OCI-M2 (cell line): Measurements from ENCODE around the gene SLC6A20.

Experiments used
- DNase-seq: peaks from one replicate; lab custom pipeline; 2025; ENCODE audit not compliant: unreplicated experiment; lab: John Stamatoyannopoulos, UW

SLC6A20 gene

DNA sequence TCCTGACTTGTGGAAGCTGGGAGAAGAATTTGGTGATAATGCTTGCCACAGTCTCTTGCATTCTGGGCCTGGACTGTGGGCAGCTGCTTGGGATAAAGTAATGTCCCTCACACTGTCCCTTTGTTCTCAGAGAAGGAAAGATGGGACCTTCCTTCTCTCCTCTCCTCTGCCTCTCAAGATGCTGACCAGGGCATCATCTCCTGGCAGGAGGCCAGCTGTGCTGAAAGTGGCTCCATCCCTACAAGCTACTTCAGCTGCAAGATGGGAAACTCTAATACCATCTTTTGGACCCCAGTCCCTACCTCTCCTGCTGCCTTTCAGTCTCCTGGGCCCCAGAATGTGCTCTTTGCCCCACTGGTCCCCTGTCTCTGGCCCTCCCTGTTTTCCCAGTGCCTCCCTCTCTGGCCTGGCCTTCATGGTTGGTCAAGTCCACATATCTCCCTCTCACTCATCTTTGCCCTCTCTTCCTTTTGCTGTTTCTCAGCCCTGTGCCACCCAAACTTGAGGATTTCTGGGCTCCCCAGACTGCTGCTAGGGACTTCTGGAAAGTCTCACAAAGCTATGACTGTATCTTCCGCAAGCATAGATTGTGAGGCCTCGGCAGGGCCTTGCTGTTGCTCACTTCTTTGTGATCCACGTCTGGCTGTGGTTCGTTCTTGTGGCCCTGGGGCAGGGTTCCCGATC, 7.1 kb upstream of the SLC6A20 start:
- no peak for DNase-seq

DNA sequence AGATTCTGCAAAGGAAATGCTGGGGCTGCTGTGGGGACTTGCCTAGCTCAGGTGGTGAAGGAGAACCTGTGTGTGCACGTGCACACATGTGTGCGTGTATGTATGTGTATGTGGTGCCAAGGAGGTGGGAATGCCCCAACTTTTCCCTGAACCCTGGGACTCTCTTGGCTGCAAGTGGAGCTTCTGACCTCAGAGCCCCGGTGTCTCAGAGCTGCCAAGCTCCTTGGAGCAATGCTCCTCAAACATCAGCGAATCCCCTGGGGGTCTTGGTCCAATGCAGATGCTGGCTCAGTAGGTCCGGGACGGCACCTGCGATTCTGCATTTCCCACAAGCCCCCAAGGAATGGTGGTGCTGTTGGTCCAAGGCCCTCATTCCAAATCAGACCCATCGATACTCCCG, 5.8 kb upstream of the SLC6A20 start:
- no peak for DNase-seq

DNA sequence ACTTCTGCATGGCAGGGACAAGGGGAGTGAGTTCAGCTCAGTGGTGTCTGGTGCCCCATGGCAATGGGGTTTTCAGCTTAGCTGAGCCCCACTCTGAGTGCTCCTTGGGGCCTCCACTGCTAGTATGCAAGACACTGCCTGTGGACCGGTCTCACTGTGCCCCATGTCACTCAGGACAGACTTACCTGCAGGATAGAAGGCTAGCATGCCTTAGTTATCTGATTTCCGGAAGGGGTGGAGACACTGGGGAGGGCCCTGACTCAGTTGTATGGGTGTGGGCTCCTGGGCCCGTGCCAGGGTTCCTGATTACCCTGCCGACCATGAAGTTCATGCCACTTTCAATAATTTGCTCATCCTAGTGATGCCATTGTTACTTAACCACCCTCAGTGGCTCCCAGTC, 4.3 kb upstream of the SLC6A20 start:
- DNase-seq = no peak

DNA sequence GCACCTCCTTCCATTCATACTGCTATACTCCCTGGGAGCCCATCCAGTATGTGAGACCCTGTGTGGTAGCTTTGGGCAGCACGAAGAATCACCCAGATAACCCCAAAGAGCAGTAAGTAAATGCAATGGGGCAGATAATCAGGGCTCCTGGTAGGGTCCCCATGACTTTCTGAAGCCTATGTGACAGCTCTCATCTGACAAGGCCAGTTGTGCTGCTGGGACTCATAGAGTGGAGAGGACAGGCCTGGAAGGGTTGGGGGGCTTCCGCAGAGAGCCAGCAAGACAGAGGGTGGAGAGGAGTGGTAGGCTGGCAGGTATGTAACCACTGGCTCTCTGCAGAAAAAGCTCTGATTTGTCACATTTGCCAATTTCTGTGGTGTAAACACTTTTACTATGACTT, 3.2 kb upstream of the SLC6A20 start:
- DNase-seq = no peak

DNA sequence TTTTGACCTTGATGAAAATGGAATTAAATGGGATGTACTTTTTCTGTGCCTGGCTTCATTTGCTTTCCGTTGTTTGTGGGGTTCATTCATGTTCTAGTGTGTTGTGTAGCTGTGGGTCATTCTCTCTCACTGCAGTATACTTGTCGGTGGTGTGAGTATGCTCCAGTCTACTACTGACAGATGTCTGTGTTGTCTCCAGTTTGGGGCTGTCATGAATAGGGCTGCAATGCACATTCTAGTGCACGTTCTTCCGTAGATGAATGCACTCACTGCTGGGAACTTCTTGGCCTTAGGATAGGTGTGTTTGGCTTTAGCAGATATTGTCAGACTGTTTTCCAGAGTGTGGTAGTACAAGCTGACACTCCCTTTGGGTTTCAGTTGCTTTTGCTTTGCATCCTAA, 1.7 kb upstream of the SLC6A20 start:
- DNase-seq = no peak

DNA sequence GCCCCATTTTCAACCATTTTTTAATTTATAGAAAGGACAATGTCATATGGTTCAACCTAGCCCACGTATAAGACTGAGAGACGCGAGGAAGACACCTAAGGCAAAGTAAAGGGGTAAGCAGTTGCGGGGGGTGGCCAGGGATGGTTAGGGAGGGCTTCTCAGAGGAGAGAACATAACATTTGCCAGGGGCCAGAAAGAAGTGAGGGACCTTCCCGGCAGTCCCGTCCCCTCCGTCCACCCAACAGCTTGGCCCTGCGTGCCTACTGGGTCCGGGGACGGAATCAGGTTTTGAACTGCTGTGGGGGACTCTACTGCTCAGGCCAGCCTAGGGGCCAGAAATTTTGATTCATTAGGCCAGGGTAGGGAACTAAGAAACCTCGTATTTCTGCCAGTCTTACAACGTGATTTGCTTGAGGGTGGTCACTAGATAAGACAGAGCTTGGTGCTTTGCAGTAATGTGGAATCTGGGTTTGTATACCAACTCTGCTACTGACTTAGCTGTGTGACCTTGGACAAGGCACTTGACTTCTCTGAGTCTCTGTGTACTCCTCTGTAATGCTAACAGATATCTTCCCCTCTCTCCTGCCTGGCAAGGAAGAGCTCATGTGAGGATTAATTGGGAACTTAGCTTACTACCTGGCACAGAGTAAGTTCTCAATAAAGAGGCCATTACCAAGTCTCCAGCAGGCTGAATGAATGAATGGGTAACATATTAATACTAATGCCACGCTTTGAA, 734 bp upstream of the SLC6A20 start:
- DNase-seq = no peak

DNA sequence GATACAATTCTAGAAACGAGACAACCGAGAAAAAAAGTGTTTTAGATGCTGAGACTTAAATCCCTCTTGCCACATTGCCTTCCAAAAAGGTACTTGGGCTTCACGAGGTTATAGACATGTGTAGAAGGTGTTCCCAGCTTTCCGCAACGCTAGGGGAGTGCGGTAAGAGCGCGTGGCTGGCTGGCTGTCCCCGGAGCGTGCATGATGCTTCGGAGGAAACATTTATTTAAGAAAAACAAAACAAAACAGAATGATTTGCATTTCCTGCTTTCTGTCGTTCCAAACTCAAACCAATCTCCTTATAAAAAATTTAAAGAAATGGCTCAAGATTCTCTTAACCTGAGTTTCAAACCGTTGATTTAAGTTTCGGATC, 841 bp downstream of the SLC6A20 start:
- no peak for DNase-seq

DNA sequence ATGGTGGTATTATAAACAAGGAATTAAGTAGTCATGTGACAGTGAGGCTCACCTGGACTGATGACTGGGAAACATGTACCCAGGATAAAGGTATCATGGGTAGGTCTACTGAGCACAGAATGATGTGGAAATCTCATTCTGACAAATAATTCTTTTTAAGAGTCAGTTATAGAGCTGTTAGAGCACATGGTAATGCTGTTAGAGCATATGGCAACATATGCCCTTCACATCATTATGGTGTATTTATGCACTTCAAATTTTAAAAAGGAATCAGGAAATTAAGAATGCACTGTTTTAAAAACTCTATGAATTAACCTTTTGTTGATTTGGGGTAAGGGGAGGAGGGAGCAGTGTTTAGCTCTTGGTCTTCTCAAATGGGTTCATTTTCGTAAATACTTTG, 1.7 kb downstream of the SLC6A20 start:
- DNase-seq = no peak

DNA sequence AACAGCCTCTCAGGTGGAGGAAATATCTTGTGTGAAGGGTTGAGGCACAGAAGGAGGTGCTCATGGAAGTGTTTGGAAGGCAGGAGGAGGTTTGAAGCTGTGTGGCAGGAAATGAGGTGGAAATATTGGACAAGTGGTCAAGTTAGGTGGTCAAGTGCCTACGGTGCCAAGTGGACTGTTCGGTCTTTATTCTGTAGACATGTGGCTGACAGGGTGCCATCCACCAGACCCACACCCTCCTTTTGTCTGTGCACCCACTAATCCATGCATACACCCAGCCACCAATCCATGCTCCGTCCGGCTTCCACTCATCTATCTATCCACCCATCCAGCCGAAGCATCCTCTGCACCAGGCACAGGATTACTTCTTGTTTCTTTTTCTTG, 2.2 kb downstream of the SLC6A20 start:
- DNase-seq = no peak

DNA sequence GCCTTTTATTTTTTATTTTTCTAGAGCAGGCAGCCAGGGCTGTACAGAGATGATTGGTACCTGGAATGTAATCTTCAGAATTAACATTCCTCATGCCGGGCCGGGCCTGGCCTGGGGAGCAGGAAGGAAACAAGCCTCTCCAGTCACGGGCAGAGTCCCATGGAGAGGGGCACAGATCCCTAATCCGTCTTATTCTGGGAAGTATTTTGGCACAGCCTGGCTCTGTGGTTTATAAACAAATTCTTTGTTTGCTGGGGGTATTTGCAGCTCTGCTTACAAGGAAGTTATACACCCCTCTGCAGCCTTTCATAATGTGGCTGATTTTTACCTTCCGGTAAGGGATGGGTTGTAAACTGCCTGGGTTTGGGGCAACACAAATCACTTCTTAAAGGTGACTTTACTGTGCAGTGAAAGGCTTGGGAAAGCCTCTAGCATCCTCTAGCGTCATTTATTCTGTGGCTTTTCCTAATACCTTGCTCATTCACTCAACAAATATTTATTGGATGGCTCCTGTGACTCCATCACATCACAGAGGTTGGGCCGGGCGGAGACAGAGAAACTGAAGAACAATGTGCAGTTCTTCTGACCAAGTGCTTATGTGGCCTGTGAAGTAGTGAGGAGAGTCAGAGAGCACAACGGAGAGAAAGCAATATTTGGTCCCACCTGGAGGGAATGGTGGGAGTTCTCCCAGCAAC, 2.7 kb downstream of the SLC6A20 start:
- no peak for DNase-seq

DNA sequence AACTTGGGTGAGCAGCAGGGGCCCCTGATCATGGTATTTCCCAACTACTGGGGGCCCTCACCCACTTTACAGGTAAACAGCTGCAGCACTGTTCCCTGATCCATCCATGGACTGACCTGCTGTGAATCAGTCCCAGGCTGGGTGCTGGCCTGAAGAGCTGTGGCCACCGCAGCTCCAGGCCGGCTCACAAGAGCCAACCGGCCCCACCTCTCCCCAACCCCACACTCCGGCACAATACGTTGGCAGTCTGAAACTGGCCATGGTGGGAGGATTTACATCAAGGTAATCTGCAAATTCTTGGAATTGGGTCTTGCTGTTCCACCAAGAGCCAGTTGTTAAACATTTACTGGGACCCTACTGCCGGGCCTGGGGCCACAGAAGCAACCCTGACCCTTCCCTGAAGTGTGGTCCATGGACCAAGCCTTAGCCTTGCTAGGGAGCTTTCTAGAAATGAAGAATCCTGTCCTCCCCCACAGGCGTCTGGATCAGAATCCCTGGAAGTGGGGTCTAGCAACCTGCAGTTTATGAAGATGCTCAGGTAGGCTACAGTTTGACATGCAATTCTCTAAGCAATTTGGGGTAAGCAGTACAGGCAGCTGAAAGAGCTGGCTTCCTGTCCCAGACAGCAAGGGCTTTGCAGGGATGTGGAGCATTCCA, 3.7 kb downstream of the SLC6A20 start:
- DNase-seq = no peak

DNA sequence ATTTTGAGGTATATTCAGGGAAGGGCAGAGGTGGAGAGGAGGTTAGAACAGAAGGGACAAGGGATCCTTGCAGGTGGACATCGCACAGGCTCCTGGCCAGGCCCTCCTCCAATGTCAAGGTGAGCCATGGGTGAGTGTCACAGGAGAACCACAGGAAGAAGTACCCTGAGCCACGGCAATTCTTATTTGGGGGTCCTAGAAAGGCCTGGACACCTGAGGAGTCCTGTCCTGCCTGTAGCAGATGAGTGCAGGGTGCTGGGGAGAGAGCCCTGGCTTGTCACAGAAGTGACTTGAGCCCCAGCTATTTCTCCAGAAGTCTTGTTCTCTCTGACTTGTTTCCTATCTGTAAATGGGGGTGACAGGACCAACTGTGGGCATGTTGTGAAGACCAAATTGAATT, 4.3 kb downstream of the SLC6A20 start:
- no peak for DNase-seq

DNA sequence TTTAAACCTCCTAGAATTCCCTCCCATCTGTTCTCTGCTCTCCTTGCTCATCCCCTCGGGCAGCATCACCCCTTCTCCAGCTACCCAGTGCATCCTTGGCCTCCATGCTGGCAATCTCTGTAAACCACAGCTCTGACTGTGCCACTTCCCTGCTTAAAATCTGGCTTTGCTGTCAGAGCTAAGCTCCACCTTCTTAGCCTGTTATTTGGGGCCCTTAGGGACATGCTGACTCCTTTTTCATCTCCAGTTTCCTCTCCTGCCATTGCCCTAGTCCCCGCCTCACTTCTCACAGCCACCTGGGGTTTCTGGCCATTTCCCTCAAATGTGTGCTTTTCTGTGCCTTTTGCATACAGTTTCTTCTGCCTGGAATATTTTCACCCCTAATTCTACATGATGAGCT, 5.7 kb downstream of the SLC6A20 start:
- no peak for DNase-seq

DNA sequence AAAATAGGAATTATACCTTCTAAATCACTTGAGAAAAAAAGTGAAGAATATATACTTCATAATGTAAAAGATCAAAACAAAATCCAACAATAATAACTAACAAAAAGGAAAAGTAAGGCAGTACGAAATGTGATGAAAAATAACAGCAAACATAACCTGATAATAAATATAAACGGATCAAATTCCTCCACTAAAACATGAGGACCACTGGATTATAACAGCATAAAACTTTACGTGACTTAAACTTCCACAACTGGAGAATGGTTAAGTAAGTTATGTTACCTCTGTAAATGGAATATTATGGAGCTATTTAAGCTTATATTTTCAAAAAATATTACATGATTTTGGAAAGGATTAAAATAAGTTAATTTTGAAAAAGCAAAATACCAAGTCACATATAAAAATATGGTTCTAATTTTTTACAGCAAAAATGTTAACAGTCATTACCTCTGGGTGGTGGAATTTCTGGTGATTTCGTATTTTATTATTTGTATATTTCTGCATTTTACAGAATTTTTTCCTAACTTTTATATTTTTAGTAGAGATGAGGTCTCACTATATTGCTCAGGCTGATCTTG, 7.0 kb downstream of the SLC6A20 start:
- no peak for DNase-seq

DNA sequence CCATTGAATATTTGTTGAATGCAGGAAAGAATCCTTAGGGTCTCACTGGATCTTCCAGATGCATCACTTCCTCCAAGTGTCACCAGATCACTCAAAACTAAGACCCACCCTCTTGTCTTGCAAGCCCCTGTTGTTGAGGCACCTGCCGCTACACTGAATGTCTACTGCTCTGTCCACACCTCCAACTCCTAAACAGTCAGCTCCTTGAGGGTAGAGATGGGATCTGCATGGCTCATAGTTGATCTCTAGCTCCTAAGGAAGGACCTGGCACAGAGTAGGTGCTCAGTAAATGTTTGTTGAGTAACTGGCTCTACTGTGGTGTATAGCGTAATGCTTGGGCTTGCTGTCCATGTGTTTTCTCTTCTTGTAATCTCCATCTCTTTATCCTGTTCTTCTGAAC, 8.8 kb downstream of the SLC6A20 start:
- no peak for DNase-seq

DNA sequence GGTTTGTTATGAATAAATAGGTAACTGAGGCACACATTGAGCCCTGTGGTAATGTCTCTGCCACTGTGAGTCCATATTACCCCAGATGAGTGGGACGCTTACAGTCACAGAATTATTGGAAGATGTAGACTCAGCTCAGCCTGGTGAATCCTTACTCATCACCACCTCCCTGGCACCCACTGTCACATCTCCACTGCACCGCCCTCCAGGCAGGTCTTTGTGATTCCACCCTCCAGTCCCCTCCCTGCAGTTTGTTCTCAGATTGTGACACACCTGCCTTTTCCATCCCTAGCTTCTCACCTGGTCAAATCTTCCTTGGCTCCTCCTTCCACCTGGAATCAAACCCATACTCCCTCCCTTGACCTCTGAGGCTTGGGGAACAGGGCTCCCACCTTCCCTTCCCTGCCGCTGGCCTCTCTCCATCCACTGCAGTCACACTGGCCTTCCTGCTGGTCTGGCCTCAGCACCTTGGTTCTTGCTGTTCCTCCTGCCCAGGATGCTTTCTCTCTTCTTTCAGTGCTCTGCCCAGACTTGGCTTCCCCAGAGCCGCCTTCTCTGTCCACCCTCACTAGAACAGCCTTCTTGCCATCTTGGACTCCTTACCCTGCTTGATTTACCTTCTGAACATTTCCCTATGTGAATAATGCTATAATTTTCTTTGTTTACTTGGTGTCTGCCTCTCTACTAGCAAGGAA, 9.4 kb downstream of the SLC6A20 start:
- no peak for DNase-seq

DNA sequence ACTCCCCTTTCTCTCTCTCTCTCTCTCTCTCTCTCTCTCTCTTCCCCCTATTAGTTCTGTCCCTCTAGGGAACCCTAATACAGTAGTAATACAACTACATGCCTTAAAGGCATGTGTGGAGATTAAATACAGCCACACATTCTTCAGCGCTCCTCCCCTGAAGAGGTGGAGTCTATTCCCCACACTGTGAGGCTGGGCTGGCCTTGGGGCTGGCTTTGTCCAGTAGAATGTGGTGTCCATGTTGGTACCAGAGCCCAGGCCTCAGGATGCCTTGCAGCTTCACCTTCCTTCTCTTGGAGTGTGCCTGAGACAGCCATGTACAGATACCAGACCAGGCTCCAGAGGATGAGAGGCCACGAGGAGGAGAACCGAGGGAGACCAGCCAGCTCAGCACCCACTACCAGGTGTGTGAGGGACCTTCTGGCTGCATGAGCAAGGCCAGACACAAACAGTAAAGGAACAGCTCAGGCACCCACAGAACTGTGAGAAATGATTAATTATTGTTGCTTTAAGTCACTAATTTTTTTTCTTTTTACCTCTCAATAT, 10.7 kb downstream of the SLC6A20 start:
- no peak for DNase-seq

DNA sequence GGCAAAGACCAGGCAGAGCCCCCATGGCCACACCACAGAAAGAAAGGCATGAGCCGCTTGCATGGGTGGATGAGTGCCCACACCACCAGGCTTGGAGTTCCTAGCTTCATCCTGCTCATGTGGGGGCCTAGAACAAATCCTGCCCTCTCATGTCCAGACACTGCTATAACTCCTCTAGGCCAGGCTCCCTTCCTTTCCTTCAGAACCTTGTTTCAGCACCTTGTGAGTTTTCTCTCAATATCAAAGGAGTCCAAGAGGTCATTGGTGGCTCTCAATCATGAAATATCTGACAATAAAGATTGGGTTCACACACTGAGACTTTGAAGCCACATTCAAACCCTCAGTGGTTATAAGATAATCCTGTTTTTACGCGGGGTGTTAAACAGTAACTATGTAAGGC, 12.7 kb downstream of the SLC6A20 start:
- DNase-seq = no peak

DNA sequence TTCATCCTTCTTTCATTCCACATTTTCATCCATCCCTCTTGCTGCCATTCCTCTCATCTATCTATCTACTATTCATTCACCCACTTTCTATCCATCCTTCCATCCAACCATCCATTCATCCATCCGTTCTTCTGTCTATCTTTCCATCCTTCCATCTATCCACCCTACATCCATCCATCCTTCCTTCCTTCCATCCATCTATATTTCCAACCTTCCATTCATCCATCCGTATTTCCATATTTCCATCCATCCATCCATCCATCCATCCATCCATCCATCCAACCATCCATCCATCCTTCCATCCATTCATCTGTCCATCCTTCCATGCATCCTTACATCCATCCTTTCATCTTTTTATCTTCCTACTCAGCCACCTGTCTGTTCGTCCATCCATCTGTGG, 14.0 kb downstream of the SLC6A20 start:
- DNase-seq = no peak

DNA sequence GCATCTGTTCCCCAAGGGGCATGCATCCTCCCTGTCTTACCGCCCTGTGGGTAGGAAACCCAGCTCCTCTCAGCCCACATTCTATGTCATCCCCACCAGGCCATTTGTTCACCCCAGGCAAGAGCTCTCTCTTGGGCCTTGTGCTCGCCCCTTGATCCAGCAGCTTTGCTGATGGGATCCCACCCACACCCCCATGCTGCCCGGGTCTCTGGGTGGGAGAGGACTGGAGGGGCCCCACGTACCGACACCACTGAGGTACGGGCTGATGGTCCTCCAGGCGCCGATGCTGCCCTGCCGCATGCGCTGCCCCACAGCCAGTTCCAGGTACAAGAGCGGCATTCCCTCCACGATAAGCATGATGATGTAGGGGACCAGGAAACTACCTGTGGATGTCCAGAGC, 14.5 kb downstream of the SLC6A20 start:
- DNase-seq = no peak

DNA sequence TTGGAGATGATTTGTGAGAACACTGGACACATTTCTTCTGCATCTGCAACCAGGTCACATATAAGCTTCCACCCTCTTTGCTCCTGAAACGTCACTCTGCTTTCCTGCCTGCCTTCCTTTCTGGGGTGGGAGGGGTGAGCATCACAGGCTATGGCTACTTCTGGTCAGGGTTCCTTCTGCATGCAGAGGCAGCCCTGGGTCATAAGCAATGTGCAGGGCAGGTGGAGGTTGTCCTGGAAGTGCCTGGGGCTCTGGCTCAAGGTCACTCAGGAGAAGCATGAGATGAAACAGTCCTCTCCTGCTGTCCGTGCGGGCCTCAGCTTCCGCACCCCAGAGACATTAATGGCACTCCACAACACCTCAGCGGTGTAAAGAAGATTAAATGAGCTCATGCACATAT, 15.1 kb downstream of the SLC6A20 start:
- DNase-seq = no peak
